NCI-H82 (cell line): ENCODE results near the gene SSTR5.

Source experiments
- DNase-seq: peaks from one replicate; lab custom pipeline; 2025; lab: John Stamatoyannopoulos, UW

SSTR5 gene

DNA sequence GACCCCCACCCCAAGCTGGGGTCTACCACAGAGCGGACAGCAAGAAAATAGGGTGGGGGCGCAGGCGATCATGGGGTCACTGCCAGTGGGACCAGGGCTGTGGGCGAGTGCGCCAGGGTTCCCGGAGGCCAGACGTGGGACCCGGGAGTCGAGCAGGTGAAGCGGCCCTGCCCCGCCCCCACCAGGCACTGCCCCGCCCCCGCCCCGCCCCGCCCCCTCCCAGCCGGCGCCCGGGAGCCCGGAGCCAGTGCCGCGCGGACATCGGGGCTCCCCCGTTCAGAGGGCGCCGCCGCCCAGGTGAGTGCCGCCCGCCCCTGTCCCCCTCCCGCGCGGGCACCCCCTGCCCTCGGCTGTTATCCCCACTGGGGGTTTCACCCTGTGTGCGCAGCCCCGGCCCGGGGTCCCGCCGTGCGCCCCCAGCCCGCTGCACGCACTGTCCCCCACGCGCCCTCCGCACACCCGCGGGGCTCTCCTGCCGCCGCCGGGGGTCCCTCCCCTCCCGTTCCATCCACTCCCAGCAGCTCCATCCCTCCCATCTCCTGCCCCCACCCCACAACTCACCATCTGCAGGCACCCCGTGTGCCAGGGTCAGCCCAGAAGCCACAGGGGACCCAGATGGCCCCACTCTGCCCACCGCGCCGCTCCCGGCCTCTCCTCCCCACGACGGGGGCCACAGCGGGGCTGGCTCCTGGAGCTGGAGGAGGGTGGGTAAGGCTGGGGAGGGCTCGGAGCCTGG is at the start of gene SSTR5:
SSTR5 (plus strand) TSS at position 222 of the 736 bp plus-strand sequence. CDS start 6,122 bp downstream, outside the sequence.
- no peak for DNase-seq

GRCh38 chr16:1024138-1024537 is 48.4 kb upstream of the SSTR5 start:
- DNase-seq, result no peak

DNA sequence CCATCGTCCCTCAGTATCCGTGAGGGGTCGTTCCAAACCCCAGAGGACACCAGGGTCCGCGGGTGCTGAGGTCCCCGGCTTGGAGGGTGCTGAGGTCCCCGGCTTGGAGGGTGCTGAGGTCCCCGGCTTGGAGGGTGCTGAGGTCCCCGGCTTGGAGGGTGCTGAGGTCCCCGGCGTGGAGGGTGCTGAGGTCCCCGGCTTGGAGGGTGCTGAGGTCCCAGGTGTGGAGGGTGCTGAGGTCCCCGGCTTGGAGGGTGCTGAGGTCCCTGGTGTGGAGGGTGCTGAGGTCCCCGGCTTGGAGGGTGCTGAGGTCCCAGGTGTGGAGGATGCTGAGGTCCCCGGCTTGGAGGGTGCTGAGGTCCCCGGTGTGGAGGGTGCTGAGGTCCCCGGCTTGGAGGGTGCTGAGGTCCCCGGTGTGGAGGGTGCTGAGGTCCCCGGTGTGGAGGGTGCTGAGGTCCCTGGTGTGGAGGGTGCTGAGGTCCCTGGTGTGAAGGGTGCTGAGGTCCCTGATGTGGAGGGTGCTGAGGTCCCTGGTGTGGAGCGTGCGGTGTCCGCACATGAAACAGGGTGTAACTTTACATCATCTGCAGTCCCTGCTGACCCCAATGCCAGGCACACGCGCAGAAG is 47.3 kb upstream of the SSTR5 start:
- peak; percentile 36 for DNase-seq

DNA sequence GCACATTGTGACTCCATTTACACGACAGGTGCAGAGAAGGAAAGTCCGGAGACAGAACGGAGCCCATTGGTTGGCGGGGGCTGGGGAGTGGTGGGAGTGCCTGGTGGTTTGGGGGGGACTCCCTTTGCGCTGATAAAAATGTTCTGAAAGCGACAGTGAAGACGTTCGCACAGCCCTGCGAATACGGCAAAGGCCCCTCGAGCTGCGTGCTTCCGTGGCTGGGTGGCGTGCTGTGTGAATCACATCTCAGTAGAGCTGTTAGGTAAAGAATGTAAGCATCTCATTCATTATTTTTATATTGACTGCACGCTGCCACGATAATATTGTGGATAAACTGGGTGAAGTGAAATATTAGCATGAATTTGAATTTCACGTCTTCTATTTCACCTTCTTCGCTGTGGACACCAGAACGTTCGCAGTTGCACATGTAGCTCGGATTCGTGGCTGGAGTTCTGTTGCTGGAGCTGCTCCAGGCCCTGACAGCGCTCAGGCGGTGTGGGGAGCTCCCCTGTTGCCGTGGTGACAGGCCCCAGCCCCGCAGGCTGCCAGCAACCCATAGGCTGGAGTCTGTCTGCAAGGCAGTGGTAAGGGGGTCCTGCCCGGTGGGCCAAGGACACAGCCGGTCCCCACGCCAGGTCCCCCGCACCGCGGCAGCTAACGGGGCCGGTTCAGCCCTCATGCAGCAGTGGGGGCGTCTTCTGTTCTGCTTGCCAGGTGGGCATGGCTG is 46.3 kb upstream of the SSTR5 start:
- DNase-seq, result no peak

- DNase-seq, result no peak
Observed at GRCh38 chr16:1026784-1027500, 45.6 kb upstream of the SSTR5 start.

- DNase-seq, result no peak
Observed at GRCh38 chr16:1027501-1027815, 45.1 kb upstream of the SSTR5 start.

DNA sequence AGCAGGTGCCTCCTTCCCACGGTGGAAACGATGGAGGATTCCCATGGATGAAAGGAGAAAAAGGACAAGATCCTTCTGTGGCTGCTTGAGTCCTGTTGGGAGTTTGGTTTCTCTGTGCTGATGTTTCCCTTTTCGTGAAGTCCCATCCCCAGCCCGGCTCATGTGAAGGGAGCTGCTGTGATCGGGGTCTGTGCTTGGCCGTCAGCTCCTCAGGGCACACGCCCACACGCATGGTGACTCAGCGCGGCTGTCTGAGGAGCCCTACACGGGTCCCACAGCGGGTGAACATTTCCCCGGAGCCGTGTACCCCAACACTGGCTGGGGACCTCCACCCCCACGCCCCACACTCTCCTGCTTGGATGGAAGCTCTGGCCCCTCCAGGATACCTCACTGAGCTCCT is 44.5 kb upstream of the SSTR5 start:
- DNase-seq, result no peak

GRCh38 chr16:1028524-1029258 is 43.9 kb upstream of the SSTR5 start:
- no peak for DNase-seq

GRCh38 chr16:1029259-1029545 is 43.3 kb upstream of the SSTR5 start:
- DNase-seq, result no peak

- no peak for DNase-seq
Observed at GRCh38 chr16:1030473-1030901, 42.1 kb upstream of the SSTR5 start.

GRCh38 chr16:1031666-1032065 is 40.9 kb upstream of the SSTR5 start:
- DNase-seq, result no peak

DNA sequence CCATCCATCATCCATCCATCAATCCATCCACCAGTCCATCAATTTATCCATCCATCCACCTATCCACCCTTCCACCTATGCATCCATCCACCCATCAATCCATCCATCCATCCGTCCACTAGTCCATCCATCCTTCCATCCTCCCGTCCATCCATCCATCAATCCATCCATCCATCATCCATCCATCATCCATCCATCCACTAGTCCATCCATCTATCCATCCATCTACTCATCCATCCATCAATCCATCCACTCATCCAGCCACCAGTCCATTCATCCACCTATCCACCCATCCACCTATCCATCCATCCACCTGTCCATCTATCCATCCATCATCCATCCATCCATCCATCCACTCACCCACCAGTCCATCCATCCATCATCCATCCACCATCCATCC is 39.9 kb upstream of the SSTR5 start:
- no peak for DNase-seq

DNA sequence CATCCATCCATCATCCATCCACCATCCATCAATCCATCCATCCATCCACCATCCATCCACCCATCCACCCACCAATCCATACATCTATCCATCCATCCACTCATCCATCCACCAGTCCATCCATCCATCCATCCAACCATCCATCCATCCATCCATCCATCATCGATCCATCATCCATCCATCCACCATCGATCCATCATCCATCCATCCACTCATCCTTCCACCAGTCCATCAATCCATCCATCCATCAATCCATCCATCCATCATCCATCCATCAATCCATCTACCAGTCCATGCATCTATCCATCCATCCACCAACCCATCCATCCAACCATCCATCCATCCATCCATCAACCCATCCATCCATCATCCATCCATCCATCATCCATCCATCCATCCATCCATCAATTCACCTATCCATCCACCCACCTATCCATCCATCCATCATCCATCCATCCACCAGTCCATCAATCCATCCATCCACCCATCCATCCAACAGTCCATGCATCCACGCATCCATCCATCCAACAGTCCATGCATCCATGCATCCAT is 39.3 kb upstream of the SSTR5 start:
- no peak for DNase-seq

DNA sequence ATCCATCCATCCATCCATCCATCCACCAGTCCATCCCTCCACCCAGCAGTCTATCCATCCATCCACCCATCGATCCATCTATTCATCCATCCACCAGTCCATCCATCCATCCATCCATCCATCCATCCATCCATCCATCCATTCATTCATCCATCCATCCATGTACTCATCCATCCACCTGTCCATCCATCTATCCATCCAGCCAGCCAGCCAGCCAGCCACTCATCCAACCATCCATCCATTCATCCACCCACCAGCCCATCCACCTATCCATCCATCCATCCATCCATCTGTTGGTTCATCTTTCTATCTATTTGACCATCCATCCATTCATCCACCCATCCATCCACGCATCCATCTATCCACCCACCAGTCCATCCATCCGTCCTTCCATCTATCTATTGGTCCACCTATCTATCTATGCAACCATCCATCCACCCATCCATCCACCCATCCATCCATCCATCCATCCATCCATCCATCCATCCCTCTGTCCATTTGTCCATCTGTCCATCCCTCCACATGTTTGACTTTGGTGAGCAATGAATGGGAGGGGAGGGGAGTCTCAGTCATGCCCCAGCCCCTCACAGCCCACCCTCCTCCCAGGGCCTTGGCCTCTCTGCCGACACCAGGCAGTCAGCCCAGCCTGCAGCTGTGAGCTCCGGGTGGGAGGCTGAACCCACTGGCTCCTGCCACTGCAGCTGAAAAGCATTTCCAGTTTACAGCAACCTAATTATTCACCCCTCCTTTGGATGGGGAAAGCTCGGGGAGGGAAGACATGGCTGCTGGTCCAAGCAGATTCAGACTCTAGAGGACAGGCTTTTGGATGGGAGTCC is 38.1 kb upstream of the SSTR5 start:
- no peak for DNase-seq

- no peak for DNase-seq
Observed at GRCh38 chr16:1035066-1035415, 37.5 kb upstream of the SSTR5 start.

DNA sequence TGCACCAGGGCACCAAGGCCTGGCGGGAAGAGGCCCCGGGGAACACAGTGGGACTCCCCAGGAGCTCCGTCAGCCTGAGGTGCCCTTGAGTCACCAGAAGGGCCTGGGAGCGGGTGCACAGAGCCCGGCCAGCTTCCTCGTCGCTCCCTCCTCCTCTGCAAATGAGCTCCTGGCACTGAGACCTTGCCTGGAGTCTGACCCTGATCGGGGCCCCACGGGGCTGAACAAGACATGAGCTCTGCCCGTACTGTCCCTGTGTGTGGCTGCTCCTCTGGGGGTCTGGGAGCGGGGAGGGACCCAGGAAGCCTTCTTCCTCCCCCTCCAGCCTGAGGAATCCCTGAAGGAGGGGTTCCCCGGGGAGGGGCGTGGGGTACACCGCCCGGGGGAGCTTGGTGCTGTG is 36.4 kb upstream of the SSTR5 start:
- DNase-seq, result no peak

DNA sequence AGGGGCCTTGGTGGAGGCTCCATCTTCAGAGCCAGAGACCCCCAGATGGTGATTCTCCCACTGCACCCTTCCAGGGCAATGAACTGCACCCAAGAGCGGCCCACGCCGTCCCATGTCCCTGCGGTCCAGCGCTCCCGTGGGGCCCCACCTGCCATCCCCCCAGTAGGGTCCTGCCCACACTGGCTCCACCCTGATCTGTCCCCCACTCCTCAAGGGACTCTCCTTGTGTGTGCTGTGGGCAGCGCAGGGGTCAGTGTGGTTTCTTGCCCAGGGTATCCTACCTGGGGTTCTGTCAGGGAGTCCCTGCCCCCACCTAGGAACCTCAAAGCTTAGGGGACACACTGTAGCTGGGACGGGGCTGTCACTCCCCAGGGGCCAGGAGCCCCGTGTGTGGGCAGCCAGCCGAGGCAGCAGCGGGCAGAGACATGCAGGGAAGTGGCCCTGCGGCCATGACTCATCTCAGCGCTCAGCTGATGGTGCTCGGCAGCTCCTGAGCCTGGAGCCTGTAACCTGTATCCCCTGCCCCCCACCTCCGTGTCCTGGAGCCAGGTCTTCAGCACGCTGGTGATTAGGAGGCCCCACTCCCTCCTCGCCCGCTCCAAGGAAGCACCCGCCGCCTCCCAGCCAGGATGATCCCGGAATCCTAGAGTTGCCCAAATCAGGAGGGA is 35.7 kb upstream of the SSTR5 start:
- DNase-seq, result no peak

DNA sequence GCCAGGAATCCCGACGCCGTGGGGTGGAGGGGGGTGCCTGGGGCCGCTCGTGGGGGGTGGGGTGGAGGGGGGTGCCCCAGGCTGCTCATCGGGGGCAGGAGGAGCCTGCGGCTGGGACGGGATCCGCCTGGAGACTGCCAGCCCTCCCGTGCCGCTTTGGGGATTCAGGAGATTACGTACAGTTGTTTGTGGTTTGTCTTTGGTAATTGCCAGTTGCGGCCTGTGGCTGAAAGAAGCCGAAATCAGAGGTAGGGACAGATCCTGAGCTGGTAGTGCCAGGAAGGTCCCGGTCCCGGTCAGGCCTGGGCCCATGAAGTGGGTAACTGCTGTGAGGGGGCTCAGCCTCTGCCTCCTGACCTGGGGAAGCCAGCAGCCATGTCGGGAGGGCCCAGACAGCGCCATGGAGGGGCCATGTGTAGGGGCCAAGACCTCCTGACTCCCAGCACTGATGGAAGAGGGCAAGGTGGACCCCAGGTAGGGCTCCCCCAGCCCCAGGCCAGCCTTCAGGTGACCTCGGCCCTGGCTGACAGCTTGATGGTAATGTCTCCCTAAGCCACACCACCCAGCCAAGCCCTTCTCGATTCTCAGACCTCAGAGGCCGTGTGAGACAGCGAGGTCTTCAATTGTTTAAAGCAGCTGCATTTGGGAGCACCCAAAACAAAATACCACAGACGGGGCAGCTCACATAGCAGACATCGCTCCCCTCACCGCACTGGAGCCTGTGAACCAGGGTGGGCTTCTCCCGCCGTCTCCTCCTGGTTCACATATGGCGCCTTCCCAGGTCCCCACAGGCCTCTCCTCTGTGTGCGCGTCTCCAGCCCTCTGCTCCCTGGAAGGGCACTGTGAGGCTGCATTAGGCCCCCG is 34.9 kb upstream of the SSTR5 start:
- DNase-seq, result no peak

GRCh38 chr16:1038932-1039331 is 33.6 kb upstream of the SSTR5 start:
- DNase-seq, result no peak

- no peak for DNase-seq
Observed at GRCh38 chr16:1039762-1040161, 32.8 kb upstream of the SSTR5 start.
